Neutrophil (primary cell): Measurements from ENCODE around the gene IL1A.

ENCODE experiments used
- H3K27ac ChIP-seq: fragments of 200-600 bp; sonication (generic); 2 replicates; pipeline ENCODE4 v1.5.1; 2016; ENCODE audit warnings: mild to moderate bottlenecking, moderate library complexity
- H3K27me3 ChIP-seq: fragments of 200-600 bp; sonication (generic); 2 replicates; pipeline ENCODE4 v1.6.0; 2016; ENCODE audit warnings: mild to moderate bottlenecking
- H3K36me3 ChIP-seq: fragments of 200-600 bp; sonication (generic); 2 replicates; pipeline ENCODE4 v1.5.1; 2017
- H3K4me1 ChIP-seq, 2 experiments: fragments of 200-600 bp in 1 of 2; sonication (generic) in 1 of 2; 1 replicate in 1 of 2; 2 replicates in 1 of 2; pipeline versions ENCODE4 v1.5.1 to v1.6.1; 2013 to 2016; ENCODE audit warnings: low read depth in 1 of 2, low read length in 1 of 2, mild to moderate bottlenecking in 1 of 2, moderate library complexity in 1 of 2; ENCODE audit not compliant: control insufficient read depth in 1 of 2, insufficient read depth in 1 of 2
- H3K4me3 ChIP-seq, 2 experiments: fragments of 200-600 bp in 1 of 2; sonication (generic) in 1 of 2; 1 replicate in 1 of 2; 2 replicates in 1 of 2; pipeline ENCODE4 v1.5.1; 2013 to 2016; ENCODE audit warnings: low read depth in 1 of 2, low read length in 1 of 2, mild to moderate bottlenecking in 1 of 2, moderate library complexity in 1 of 2
- H3K9me3 ChIP-seq: fragments of 200-600 bp; sonication (generic); 2 replicates; pipeline ENCODE4 v1.5.1; 2016
- CTCF ChIP-seq: fragments of 200-600 bp; sonication (generic); IDR thresholded peaks from 2 replicates; pipeline ENCODE4 v1.5.1; 2016; ENCODE audit warnings: antibody characterized with exemption

IL1A gene

GRCh38 chr2:112757265-112757664, 27.0 kb downstream of the IL1A start:
- no peak for TF ChIP-seq CTCF
- Histone ChIP-seq H3K27ac (peak overlapping the region; percentile 91), H3K4me3 (no peak overlapping the region), H3K9me3 (no peaks in the 10 kb centered on the region), H3K36me3 (no peaks in the 10 kb centered on the region), H3K4me1 (peaks cover 49% of the 10 kb centered on the region in 2 experiments), H3K27me3 (no peaks in the 10 kb centered on the region)

GRCh38 chr2:112756207-112756606, 28.1 kb downstream of the IL1A start:
- H3K4me1 ChIP-seq: peaks cover 45 to 47% of the 10 kb centered on the region in 2 experiments
- TF ChIP-seq CTCF: no peak
- H3K9me3 ChIP-seq: no peaks in the 10 kb centered on the region
- H3K27ac ChIP-seq: peak overlapping the region; percentile 91
- H3K27me3 ChIP-seq: no peaks in the 10 kb centered on the region
- no peaks in the 10 kb centered on the region for H3K36me3 ChIP-seq
- H3K4me3 ChIP-seq: no peak overlapping the region

GRCh38 chr2:112755444-112755843, 28.8 kb downstream of the IL1A start:
- TF ChIP-seq CTCF: no peak
- Histone ChIP-seq H3K9me3 (no peaks in the 10 kb centered on the region), H3K4me3 (no peak overlapping the region), H3K27ac (peak overlapping the region; percentile 91), H3K27me3 (no peaks in the 10 kb centered on the region), H3K4me1 (peaks cover 45 to 47% of the 10 kb centered on the region in 2 experiments), H3K36me3 (no peaks in the 10 kb centered on the region)

GRCh38 chr2:112754564-112754963, 29.7 kb downstream of the IL1A start:
- H3K27ac ChIP-seq: peak overlapping the region; percentile 91
- H3K36me3 ChIP-seq: no peaks in the 10 kb centered on the region
- no peaks in the 10 kb centered on the region for H3K9me3 ChIP-seq
- TF ChIP-seq CTCF: no peak
- H3K4me1 ChIP-seq: peaks cover 52 to 55% of the 10 kb centered on the region in 2 experiments
- H3K27me3 ChIP-seq: no peaks in the 10 kb centered on the region
- peak overlapping the region; percentile 8 to 13 for H3K4me3 ChIP-seq

- Histone ChIP-seq H3K27ac (no peak overlapping the region), H3K27me3 (no peaks in the 10 kb centered on the region), H3K4me1 (peaks cover 47 to 48% of the 10 kb centered on the region in 2 experiments), H3K36me3 (no peaks in the 10 kb centered on the region), H3K9me3 (no peaks in the 10 kb centered on the region), H3K4me3 (no peak overlapping the region)
- no peak for TF ChIP-seq CTCF
Observed at GRCh38 chr2:112752667-112753066, 31.6 kb downstream of the IL1A start.
